ENCODE data around the gene DMBX1.

The DMBX1 gene

GRCh38 chr1:46496505-46496904 lies 6.9 kb downstream of the DMBX1 start:
- Mint-ChIP-seq H3K36me3 (ENCODE audit: low read depth) (no peaks in the 10 kb centered on the region), H3K4me1 (ENCODE audit: low read depth) (peaks cover 12% of the 10 kb centered on the region), H3K9me3 (no peaks in the 10 kb centered on the region), H3K27me3 (peaks cover 49% of the 10 kb centered on the region), H3K27ac (no peak overlapping the region), H3K4me3 (no peak overlapping the region)
- no peak for DNase-seq

GRCh38 chr1:46497020-46497419 lies 7.4 kb downstream of the DMBX1 start:
- Mint-ChIP-seq H3K36me3 (ENCODE audit: low read depth) (no peaks in the 10 kb centered on the region), H3K27me3 (peaks cover 46% of the 10 kb centered on the region)

GRCh38 chr1:46497665-46498064 lies 8.0 kb downstream of the DMBX1 start:
- Mint-ChIP-seq H3K9me3 (no peaks in the 10 kb centered on the region), H3K4me1 (ENCODE audit: low read depth) (peaks cover under 1% of the 10 kb centered on the region), H3K27me3 (peaks cover 44% of the 10 kb centered on the region), H3K36me3 (ENCODE audit: low read depth) (no peaks in the 10 kb centered on the region), H3K4me3 (no peak overlapping the region), H3K27ac (no peak overlapping the region)
- no peak for DNase-seq

More at GRCh38 chr1:46497020-46497419, 7.4 kb downstream of the DMBX1 start:
- DNase-seq: no peak
- peaks cover 6% of the 10 kb centered on the region for H3K4me1 Mint-ChIP-seq (ENCODE audit: low read depth)
- no peak overlapping the region for H3K27ac Mint-ChIP-seq
- no peak overlapping the region for H3K4me3 Mint-ChIP-seq
- no peaks in the 10 kb centered on the region for H3K9me3 Mint-ChIP-seq

GRCh38 chr1:46501528-46501927 lies 11.9 kb downstream of the DMBX1 start:
- no peaks in the 10 kb centered on the region for H3K4me1 Mint-ChIP-seq (ENCODE audit: low read depth)
- peaks cover 20% of the 10 kb centered on the region for H3K27me3 Mint-ChIP-seq
- DNase-seq: no peak
- H3K9me3 Mint-ChIP-seq: no peaks in the 10 kb centered on the region
- H3K36me3 Mint-ChIP-seq (ENCODE audit: low read depth): no peaks in the 10 kb centered on the region
- H3K27ac Mint-ChIP-seq: no peak overlapping the region
- H3K4me3 Mint-ChIP-seq: no peak overlapping the region

GRCh38 chr1:46503421-46503820 lies 13.8 kb downstream of the DMBX1 start:
- DNase-seq: no peak
- Mint-ChIP-seq H3K27me3 (peaks cover 28% of the 10 kb centered on the region), H3K4me3 (no peak overlapping the region), H3K9me3 (no peaks in the 10 kb centered on the region), H3K36me3 (ENCODE audit: low read depth) (no peaks in the 10 kb centered on the region), H3K27ac (no peak overlapping the region), H3K4me1 (ENCODE audit: low read depth) (no peaks in the 10 kb centered on the region)

- H3K27ac Mint-ChIP-seq: no peak overlapping the region
- no peaks in the 10 kb centered on the region for H3K4me1 Mint-ChIP-seq (ENCODE audit: low read depth)
- H3K9me3 Mint-ChIP-seq: no peaks in the 10 kb centered on the region
- DNase-seq: no peak
- H3K4me3 Mint-ChIP-seq: no peak overlapping the region
- peaks cover 28% of the 10 kb centered on the region for H3K27me3 Mint-ChIP-seq
- H3K36me3 Mint-ChIP-seq (ENCODE audit: low read depth): no peaks in the 10 kb centered on the region
These were observed 17.0 kb downstream of the DMBX1 start for GRCh38 chr1:46506470-46507219.

GRCh38 chr1:46508757-46509156 lies 19.1 kb downstream of the DMBX1 start:
- Mint-ChIP-seq H3K4me1 (ENCODE audit: low read depth) (no peaks in the 10 kb centered on the region), H3K27ac (no peak overlapping the region), H3K36me3 (ENCODE audit: low read depth) (no peaks in the 10 kb centered on the region), H3K27me3 (peaks cover 26% of the 10 kb centered on the region), H3K9me3 (no peaks in the 10 kb centered on the region), H3K4me3 (no peak overlapping the region)
- no peak for DNase-seq

GRCh38 chr1:46510341-46510997 lies 20.8 kb downstream of the DMBX1 start:
- Mint-ChIP-seq H3K4me1 (ENCODE audit: low read depth) (no peaks in the 10 kb centered on the region), H3K9me3 (no peaks in the 10 kb centered on the region), H3K27ac (no peak overlapping the region), H3K27me3 (peaks cover 30% of the 10 kb centered on the region), H3K36me3 (ENCODE audit: low read depth) (no peaks in the 10 kb centered on the region), H3K4me3 (no peak overlapping the region)
- DNase-seq: no peak

GRCh38 chr1:46510998-46511365 lies 21.3 kb downstream of the DMBX1 start:
- no peak overlapping the region for H3K4me3 Mint-ChIP-seq
- no peaks in the 10 kb centered on the region for H3K4me1 Mint-ChIP-seq (ENCODE audit: low read depth)
- no peaks in the 10 kb centered on the region for H3K9me3 Mint-ChIP-seq
- no peak for DNase-seq
- no peak overlapping the region for H3K27ac Mint-ChIP-seq
- H3K36me3 Mint-ChIP-seq (ENCODE audit: low read depth): no peaks in the 10 kb centered on the region
- H3K27me3 Mint-ChIP-seq: peaks cover 33% of the 10 kb centered on the region

GRCh38 chr1:46512135-46512791 lies 22.6 kb downstream of the DMBX1 start:
- no peak overlapping the region for H3K4me3 Mint-ChIP-seq
- H3K4me1 Mint-ChIP-seq (ENCODE audit: low read depth): no peaks in the 10 kb centered on the region
- H3K27me3 Mint-ChIP-seq: peaks cover 46% of the 10 kb centered on the region
- no peaks in the 10 kb centered on the region for H3K9me3 Mint-ChIP-seq
- DNase-seq: no peak
- H3K36me3 Mint-ChIP-seq (ENCODE audit: low read depth): no peaks in the 10 kb centered on the region
- no peak overlapping the region for H3K27ac Mint-ChIP-seq

GRCh38 chr1:46512792-46513190 lies 23.2 kb downstream of the DMBX1 start:
- Mint-ChIP-seq H3K36me3 (ENCODE audit: low read depth) (no peaks in the 10 kb centered on the region), H3K4me1 (ENCODE audit: low read depth) (no peaks in the 10 kb centered on the region), H3K27me3 (peaks cover 45% of the 10 kb centered on the region), H3K27ac (no peak overlapping the region), H3K9me3 (no peaks in the 10 kb centered on the region), H3K4me3 (no peak overlapping the region)
- DNase-seq: no peak

GRCh38 chr1:46513536-46513935 lies 23.9 kb downstream of the DMBX1 start:
- Mint-ChIP-seq H3K9me3 (no peaks in the 10 kb centered on the region), H3K4me3 (no peak overlapping the region), H3K27me3 (peaks cover 46% of the 10 kb centered on the region), H3K27ac (no peak overlapping the region), H3K4me1 (ENCODE audit: low read depth) (no peaks in the 10 kb centered on the region), H3K36me3 (ENCODE audit: low read depth) (no peaks in the 10 kb centered on the region)
- no peak for DNase-seq

GRCh38 chr1:46515576-46515975 lies 25.9 kb downstream of the DMBX1 start:
- Mint-ChIP-seq H3K27me3 (peaks cover 53% of the 10 kb centered on the region), H3K4me1 (ENCODE audit: low read depth) (no peaks in the 10 kb centered on the region), H3K9me3 (no peaks in the 10 kb centered on the region), H3K27ac (no peak overlapping the region), H3K36me3 (ENCODE audit: low read depth) (no peaks in the 10 kb centered on the region), H3K4me3 (no peak overlapping the region)
- DNase-seq: no peak

- DNase-seq: no peak
- Mint-ChIP-seq H3K27me3 (peaks cover 55% of the 10 kb centered on the region), H3K4me1 (ENCODE audit: low read depth) (peaks cover 1% of the 10 kb centered on the region), H3K27ac (no peak overlapping the region), H3K36me3 (ENCODE audit: low read depth) (no peaks in the 10 kb centered on the region), H3K4me3 (no peak overlapping the region), H3K9me3 (no peaks in the 10 kb centered on the region)
These were observed 26.7 kb downstream of the DMBX1 start for GRCh38 chr1:46516200-46516950.

Data from activated T-cell treated with anti-CD3 and anti-CD28 coated beads, Interleukin-2, amount 50 U/mL, for 24 hours (primary cell).